ENCODE data around the gene RABIF.

RABIF gene

GRCh38 chr1:202879128-202879527 is 9.8 kb downstream of the RABIF start:
- Histone ChIP-seq H3K4me3 (ENCODE audit: insufficient read depth, low read length, poor library complexity, severe bottlenecking) (no peak overlapping the region), H2AFZ (ENCODE audit: low read depth, low read length, severe bottlenecking) (no peak overlapping the region), H3K27me3 (ENCODE audit: low read length) (no peaks in the 10 kb centered on the region), H3K4me2 (ENCODE audit: low read depth, low read length, poor library complexity, severe bottlenecking) (no peak overlapping the region), H3K36me3 (ENCODE audit: low read length) (0 out of 2 replicates have a peak, but pooled peaks cover 11% of the 10 kb centered on the region), H3K27ac (ENCODE audit: low read depth, low read length) (no peak overlapping the region), H3F3A (ENCODE audit: insufficient read depth) (no peaks in the 10 kb centered on the region), H3K9ac (ENCODE audit: low read length) (no peak overlapping the region), H3K79me2 (ENCODE audit: insufficient read depth, low read length) (peaks cover 23% of the 10 kb centered on the region), H4K20me1 (ENCODE audit: low read depth, low read length) (no peaks in the 10 kb centered on the region; the same call in 1 of the 2 replicates), H3K9me3 (ENCODE audit: insufficient read depth, low read length) (no peaks in the 10 kb centered on the region), H3K9me2 (replicated peaks; ENCODE audit: insufficient read depth, low read length) (no peaks in the 10 kb centered on the region)
- TF ChIP-seq CTCF (IDR thresholded peaks at IDR 0.05; ENCODE audit: insufficient read depth, low read length, poor library complexity, severe bottlenecking) (no peak), EZH2phosphoT487 (conservative IDR thresholded peaks at IDR 0.05; ENCODE audit: low read length) (no peak)

- Histone ChIP-seq H3K36me3 (ENCODE audit: low read length) (no peaks in the 10 kb centered on the region), H3K9ac (ENCODE audit: low read length) (no peak overlapping the region), H3K4me2 (ENCODE audit: low read depth, low read length, poor library complexity, severe bottlenecking) (no peak overlapping the region), H3K9me2 (replicated peaks; ENCODE audit: insufficient read depth, low read length) (no peaks in the 10 kb centered on the region), H3K9me3 (ENCODE audit: insufficient read depth, low read length) (no peaks in the 10 kb centered on the region), H3K4me3 (ENCODE audit: insufficient read depth, low read length, poor library complexity, severe bottlenecking) (no peak overlapping the region), H3K27ac (ENCODE audit: low read depth, low read length) (no peak overlapping the region), H3K79me2 (ENCODE audit: insufficient read depth, low read length) (no peaks in the 10 kb centered on the region), H3K27me3 (ENCODE audit: low read length) (no peaks in the 10 kb centered on the region), H3F3A (ENCODE audit: insufficient read depth) (no peaks in the 10 kb centered on the region), H4K20me1 (ENCODE audit: low read depth, low read length) (no peaks in the 10 kb centered on the region; the same call in 1 of the 2 replicates), H2AFZ (ENCODE audit: low read depth, low read length, severe bottlenecking) (no peak overlapping the region)
- TF ChIP-seq EZH2phosphoT487 (conservative IDR thresholded peaks at IDR 0.05; ENCODE audit: low read length) (no peak), CTCF (IDR thresholded peaks at IDR 0.05; ENCODE audit: insufficient read depth, low read length, poor library complexity, severe bottlenecking) (no peak)
Measured at GRCh38 chr1:202873026-202873425, 15.9 kb downstream of the RABIF start.

GRCh38 chr1:202871367-202871766 is 17.6 kb downstream of the RABIF start:
- Histone ChIP-seq H3K27me3 (ENCODE audit: low read length) (no peaks in the 10 kb centered on the region), H4K20me1 (ENCODE audit: low read depth, low read length) (no peaks in the 10 kb centered on the region; the same call in 1 of the 2 replicates), H3K4me3 (ENCODE audit: insufficient read depth, low read length, poor library complexity, severe bottlenecking) (no peak overlapping the region), H2AFZ (ENCODE audit: low read depth, low read length, severe bottlenecking) (no peak overlapping the region), H3K9me2 (replicated peaks; ENCODE audit: insufficient read depth, low read length) (no peaks in the 10 kb centered on the region), H3K27ac (ENCODE audit: low read depth, low read length) (no peak overlapping the region), H3K9ac (ENCODE audit: low read length) (no peak overlapping the region), H3F3A (ENCODE audit: insufficient read depth) (no peaks in the 10 kb centered on the region), H3K79me2 (ENCODE audit: insufficient read depth, low read length) (no peaks in the 10 kb centered on the region), H3K9me3 (ENCODE audit: insufficient read depth, low read length) (no peaks in the 10 kb centered on the region), H3K36me3 (ENCODE audit: low read length) (no peaks in the 10 kb centered on the region), H3K4me2 (ENCODE audit: low read depth, low read length, poor library complexity, severe bottlenecking) (no peak overlapping the region)
- TF ChIP-seq CTCF (IDR thresholded peaks at IDR 0.05; ENCODE audit: insufficient read depth, low read length, poor library complexity, severe bottlenecking), result no peak
- no peak for TF ChIP-seq EZH2phosphoT487 (conservative IDR thresholded peaks at IDR 0.05; ENCODE audit: low read length)

Data from SU-DHL-6 (cell line).